NK-92 treated with Interleukin-12 subunit alpha and Interleukin-12 subunit beta, amount 100 ng/mL, for 24 hours (cell line): Measurements from ENCODE around the gene SULT2B1.
"Not testable (repeated sequence)": the region's sequence is repeated elsewhere in the genome, so short reads cannot be mapped to it uniquely, and the experiment has no call there.

Experiments used
- DNase-seq: peaks from one replicate; lab custom pipeline; 2025; lab: John Stamatoyannopoulos, UW

SULT2B1 gene

DNA sequence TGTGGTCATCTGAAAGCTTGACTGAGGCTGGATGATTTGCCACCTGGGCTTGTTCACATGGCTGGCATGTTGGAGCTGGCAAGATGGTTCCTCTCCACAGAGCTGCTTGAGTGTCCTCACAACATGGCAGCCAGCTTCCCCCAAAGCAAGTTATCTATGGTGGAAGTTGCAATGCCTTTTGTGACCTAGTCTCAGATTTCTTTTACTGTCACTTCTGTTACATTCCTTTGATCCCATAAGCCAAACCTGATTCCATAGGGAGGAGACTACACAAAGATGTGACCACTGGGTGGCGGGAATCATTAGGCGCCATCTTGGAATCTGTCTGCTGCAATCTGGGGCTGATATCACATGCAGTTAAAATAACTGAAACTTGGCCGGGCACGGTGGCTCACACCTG, 22.8 kb upstream of the SULT2B1 start:
- DNase-seq = no peak

DNA sequence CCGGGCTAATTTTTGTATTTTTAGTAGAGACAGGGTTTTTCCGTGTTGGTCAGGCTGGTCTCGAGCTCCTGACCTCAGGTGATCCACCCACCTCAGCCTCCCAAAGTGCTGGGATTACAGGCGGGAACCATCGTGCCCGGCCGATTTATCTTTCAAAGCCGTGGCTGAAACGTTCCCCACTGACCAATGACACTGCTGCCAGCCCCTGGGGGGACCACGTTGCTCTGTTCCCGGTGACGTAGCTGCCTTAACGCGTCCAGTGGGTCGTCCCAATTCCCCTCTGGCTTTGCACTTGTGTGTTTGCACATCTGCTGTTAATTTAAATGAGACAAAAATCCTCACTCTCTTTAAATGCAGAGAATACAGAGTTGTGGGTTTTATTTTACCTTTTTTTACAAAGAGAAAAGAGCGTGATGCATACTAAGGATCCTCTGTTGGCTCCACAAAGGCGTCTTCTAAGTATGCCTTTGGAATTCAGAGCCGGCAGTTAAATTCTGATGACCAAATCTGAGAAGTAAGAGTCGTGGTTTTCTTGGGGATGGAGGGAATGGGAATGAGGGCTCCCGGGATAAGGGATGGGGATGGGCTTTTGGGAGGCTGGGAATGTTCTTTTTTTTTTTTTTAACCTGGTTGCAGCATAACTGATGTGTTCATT, 21.8 kb upstream of the SULT2B1 start:
- no peak for DNase-seq

DNA sequence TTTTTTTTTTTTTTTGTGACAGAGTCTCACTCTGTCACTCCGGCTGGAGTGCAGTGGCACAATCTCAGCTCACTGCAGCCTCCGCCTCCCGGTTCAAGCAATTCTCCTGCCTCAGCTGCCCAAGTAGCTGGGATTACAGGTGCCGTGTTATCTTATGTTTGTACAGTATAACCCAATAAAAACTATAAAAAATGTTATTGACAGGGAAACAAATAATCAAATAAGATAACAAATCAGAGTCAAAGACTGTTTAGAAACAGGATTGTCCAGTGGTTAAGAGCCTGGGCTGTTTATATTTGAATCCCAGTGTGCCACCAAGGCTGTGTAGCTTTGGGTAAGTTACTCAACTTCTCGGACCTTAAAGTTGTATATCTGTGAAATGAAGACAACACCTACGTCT, 21.2 kb upstream of the SULT2B1 start:
- no peak for DNase-seq

DNA sequence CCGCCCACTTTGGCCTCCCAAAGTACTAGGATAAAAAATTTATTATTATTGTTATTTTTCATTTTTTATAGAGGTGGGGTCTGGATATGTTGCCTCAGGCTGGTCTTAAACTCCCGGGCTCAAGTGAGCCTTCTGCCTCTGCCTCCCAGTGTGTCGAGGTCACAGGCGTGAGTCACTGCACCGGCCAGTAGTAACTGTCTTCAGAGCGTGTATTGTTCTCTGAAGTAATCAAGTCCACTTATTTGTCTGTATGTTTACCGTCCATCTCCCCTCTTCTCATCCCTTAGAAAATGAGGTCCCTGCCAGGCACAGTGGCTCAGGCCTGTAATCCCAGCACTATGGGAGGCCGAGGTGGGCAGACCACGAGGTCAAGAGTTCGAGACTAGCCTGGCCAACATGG, 18.2 kb upstream of the SULT2B1 start:
- DNase-seq = no peak

DNA sequence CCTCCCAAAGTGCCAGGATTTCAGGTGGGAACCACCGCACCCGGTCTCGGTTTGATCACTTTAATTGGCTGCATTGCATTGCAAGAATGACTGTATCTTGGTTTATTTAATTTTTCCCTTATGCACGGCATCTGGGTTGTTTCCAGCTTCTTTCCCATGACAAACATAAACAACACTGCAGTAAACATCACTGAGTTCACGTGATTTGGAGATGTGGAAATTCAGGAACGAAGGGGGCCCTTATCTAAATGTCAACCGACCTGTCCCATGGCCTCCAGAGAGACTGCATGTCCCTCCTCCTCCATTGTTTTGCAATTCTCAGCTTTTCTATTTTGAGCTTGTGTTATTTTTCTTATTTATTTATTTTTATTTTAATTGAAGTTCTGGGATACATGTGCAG, 14.4 kb upstream of the SULT2B1 start:
- no peak for DNase-seq

- not testable (repeated sequence) for DNase-seq
Measured at GRCh38 chr19:48538057-48538456, 13.9 kb upstream of the SULT2B1 start.

- DNase-seq = no peak
Measured at GRCh38 chr19:48539503-48540096, 12.4 kb upstream of the SULT2B1 start.

DNA sequence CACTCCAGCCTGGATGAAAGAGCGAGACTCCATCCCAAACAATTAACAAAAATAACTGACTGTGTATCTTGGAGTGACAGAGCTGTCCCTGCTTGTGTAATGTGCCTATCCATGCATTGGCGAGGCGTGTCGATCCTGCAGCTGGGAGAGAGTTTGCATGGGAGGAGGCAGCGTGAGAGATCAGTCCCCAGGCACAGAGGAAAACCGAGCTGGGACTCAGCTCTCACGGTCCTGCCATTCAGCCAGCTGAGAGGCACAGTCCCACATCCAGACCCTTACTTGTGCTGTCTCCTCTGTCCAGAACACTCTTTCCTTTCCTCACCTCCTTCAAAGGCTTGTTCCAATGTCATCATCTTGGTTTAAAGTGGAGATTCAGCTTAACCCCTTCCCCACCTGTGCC, 11.9 kb upstream of the SULT2B1 start:
- DNase-seq = no peak

DNA sequence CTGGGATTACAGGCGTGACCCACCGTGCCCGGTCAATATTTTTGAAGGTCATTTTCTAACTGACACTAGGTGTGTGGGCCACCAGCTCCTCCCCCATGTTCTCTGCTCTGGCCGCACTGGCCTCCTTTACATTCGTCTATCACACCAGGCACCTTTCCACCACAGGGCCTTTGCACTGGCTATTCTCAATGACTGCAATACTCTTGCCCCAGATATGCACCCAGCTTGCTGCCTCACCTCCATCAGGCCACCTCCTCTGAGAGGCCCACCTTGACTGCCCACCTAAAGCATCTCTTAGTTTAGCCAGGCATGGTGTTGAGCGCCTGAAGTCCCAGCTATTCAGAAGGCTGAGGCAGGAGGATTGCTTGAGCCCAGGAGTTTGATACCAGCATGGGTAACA, 10.2 kb upstream of the SULT2B1 start:
- DNase-seq = no peak

DNA sequence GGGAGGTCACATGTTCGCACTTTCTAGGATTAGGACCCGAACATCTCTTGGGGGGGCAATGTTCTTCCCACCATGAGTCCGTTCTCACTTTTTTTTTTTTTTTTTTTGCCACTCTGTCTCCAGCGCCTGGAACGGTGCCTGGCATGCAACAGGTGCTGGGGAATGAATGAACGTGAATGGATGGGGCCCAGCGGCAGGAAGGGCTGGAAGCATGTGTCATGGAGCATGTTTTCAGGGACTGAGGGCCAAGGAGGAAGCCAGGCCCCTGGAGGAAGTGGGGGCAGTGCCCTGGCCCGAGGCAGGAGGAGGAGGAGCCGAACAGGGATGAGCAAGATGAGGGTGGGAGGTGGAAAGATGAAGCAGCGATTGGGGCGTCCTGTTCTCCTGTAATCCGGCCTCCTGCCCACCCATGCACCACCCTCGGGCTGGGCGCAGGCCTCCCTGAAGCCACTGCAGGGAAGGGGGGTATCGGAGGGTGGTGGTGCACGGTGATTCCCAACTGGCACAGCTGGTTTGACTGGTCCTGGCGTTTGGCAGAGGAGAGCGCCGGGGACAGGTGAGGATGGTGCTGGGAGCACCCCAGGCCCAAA, 8.8 kb upstream of the SULT2B1 start:
- no peak for DNase-seq

DNA sequence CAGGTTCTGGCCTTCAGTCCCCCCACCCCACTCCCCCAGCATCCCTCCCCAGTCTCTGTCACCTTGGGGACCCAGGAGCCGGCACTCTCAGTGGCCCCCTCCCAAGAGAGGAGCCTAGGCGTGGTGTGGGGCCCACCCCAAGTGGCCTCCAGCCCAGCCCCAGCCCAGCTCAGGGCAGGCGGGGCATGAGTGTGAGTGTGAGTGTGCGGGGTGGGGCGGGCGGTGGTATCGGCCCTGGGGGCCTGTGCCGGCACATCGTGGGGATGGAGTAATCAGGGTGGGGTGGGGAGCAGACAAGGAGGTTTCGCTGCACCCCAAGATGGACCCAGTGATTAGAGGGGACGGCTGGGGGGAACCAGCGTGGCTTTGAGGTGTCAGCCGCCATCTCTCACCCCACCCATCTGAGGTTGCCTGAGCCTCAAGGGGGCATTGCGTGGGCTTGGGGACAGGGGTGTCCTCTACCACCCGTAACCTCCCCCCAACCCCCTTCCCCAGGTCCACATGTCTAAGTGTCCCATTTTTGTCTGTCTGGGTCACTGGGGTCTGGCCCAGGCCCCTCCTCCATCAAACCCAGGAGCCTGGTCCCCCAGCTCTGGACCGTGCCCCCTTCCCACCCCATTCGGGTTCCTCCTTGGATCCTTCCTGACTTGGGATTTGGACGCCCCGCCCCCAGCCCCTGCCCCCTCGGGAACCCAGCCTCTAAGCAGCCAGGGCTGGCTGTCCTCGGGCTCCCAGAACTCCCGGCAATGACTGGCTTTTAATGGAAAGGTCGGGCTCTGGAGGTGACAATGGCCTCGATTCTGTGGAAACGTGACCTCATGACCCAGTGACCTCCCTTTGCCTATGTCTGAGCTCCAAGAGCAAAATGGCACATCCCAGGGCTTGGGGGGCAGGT, 6.9 kb upstream of the SULT2B1 start:
- DNase-seq = no peak

GRCh38 chr19:48547722-48548121, 4.2 kb upstream of the SULT2B1 start:
- DNase-seq = no peak

- DNase-seq = no peak
Measured at GRCh38 chr19:48548253-48548911, 3.6 kb upstream of the SULT2B1 start.

GRCh38 chr19:48549380-48549779, 2.6 kb upstream of the SULT2B1 start:
- DNase-seq = no peak

- DNase-seq = no peak
Measured at GRCh38 chr19:48552406-48553322, 692 bp downstream of the SULT2B1 start.

DNA sequence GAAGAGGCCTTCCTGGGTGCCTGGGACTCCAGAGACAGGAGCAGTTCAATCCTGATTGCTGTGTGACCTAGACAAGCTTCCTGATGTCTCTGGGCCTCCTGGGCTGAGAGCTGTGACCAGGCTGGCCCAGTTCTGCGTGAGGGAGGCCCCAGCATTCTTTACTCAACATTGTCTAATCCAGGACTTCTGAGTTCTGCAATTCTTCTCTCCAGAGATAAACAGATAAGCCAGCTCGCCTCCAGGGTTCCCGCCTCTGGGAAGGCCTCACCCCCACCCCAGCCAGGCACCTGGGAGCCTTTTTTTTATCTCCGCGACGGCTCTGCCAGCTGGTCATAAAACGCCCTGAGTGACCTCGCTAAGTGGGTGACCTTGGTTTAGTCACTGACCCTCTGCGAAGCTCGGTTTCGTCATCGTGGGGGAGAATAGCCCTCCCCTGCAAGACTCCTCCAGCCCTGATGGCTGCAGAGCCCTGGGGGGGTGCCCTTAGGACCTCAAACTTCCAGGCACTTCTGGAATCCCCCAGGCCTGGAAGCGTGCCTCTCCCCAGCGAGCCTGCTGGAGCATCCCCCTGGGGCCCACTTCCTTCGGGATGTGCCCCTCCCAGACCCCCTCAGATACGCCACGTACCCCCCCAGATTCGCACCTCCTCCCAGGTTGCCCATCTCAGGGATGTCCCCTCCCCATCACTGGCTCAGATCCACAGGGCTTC, 1.9 kb downstream of the SULT2B1 start:
- DNase-seq = no peak

- no peak for DNase-seq
Measured at GRCh38 chr19:48554385-48555091, 2.6 kb downstream of the SULT2B1 start.

DNA sequence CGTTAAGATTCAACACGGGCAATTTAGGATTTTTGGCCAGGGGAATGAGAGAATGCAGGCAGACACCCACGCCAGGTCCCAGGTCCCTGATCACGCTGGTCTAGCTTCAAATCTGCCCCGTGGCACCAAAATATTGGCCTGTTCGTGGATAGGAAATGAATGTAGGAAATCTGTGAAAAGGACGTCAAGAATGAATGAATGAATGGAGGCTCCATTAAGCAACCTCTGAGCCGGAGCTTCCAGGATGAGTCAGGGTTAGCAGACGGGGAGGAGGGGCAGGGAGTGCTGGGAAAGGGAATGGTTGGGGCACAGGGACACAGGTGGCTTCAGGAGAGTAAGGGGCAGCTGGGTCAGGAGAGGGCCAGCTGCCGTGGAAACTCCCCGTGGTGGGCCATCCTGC, 4.2 kb downstream of the SULT2B1 start:
- no peak for DNase-seq

- DNase-seq = no peak
Measured at GRCh38 chr19:48556825-48557224, 4.9 kb downstream of the SULT2B1 start.
